Nephron (organoid): ENCODE results near the gene WWOX.

Experiments
- H3K27ac Mint-ChIP-seq, 3 experiments: 2 replicates each; pipeline ENCODE4 v1.8.0; 2020; ENCODE audit warnings: mixed read lengths in 3 of 3, mild to moderate bottlenecking in 2 of 3, moderate library complexity in 1 of 3
- H3K27me3 Mint-ChIP-seq: 2 replicates; pipeline ENCODE4 v1.8.0; 2021; ENCODE audit warnings: low read depth, mild to moderate bottlenecking, moderate library complexity, mixed read lengths
- H3K36me3 Mint-ChIP-seq: 2 replicates; pipeline ENCODE4 v1.8.0; 2020; ENCODE audit warnings: low read depth, mixed read lengths
- H3K4me1 Mint-ChIP-seq: 2 replicates; pipeline ENCODE4 v1.8.0; 2020; ENCODE audit warnings: mixed read lengths
- H3K4me3 Mint-ChIP-seq, 3 experiments: 2 replicates each; pipeline ENCODE4 v1.8.0; 2020; ENCODE audit warnings: mild to moderate bottlenecking in 3 of 3, mixed read lengths in 3 of 3, moderate library complexity in 2 of 3
- H3K9me3 Mint-ChIP-seq: 2 replicates; pipeline ENCODE4 v1.8.0; 2020; ENCODE audit warnings: mixed read lengths
- TF ChIP-seq, protein P1 (sequence below), 3 experiments: fragments of 200-600 bp; sonication (generic); IDR thresholded peaks; one replicate each; pipeline ENCODE4 v1.5.0; 2021; ENCODE audit warnings: antibody characterized with exemption in 3 of 3; ENCODE audit not compliant: unreplicated experiment in 3 of 3

The WWOX gene

DNA sequence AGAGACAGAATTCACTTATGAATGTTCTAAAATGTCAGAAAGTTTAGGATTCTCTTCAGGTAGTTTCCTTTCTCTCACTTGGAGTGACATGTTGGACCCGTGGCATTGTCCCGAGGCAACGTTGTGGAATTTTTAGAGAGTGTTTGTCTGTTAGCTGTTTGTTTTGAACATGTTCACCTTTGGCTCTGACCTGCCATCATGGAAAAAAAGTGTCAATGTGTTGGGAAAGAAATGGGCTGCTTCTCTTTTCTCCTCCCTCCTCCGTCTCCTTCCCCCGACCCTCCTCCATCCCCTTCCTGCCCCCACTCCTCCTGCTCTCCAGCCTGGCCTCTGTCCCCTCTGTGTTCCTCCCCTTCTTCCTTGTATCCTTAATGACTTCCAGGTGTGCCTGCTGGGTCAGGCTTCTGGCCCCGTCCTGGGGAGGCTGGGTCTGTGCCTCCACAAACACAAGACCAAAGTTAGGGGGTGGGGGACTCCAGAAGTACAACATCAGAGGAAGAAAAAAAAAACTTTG lies 1038.0 kb downstream of the WWOX start:
- Mint-ChIP-seq H3K4me3 (no peak overlapping the region), H3K27me3 (peaks cover 16% of the 10 kb centered on the region), H3K4me1 (peaks cover 45% of the 10 kb centered on the region), H3K27ac (peak overlapping the region in 2 of 3 experiments; percentile 19 to 48), H3K36me3 (no peaks in the 10 kb centered on the region), H3K9me3 (no peaks in the 10 kb centered on the region)
- TF ChIP-seq, protein P1, sequence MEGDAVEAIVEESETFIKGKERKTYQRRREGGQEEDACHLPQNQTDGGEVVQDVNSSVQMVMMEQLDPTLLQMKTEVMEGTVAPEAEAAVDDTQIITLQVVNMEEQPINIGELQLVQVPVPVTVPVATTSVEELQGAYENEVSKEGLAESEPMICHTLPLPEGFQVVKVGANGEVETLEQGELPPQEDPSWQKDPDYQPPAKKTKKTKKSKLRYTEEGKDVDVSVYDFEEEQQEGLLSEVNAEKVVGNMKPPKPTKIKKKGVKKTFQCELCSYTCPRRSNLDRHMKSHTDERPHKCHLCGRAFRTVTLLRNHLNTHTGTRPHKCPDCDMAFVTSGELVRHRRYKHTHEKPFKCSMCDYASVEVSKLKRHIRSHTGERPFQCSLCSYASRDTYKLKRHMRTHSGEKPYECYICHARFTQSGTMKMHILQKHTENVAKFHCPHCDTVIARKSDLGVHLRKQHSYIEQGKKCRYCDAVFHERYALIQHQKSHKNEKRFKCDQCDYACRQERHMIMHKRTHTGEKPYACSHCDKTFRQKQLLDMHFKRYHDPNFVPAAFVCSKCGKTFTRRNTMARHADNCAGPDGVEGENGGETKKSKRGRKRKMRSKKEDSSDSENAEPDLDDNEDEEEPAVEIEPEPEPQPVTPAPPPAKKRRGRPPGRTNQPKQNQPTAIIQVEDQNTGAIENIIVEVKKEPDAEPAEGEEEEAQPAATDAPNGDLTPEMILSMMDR (IDR thresholded peaks at IDR 0.05; ENCODE audit: unreplicated experiment in 3 of 3) = no peak

DNA sequence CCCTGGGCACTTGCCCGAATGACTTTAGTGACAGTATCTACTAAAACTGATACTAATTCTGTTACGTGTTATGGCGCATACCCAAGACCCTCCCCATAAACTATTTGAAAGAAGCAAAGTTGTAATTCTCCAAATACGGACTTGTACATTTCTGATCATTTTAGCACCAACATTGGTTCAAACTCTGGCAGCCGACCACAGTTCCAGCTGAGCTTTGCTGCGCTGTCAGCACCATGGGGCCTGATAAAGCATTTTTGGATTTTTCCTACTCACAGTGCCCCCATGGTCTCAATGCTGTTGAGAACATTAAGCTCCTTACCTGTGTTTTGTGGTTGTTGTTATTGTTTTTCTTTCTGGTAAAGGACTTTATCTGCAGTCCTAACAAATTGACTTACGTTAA lies 1040.3 kb downstream of the WWOX start:
- Mint-ChIP-seq H3K4me3 (no peak overlapping the region), H3K27ac (no peak overlapping the region), H3K9me3 (no peaks in the 10 kb centered on the region), H3K36me3 (no peaks in the 10 kb centered on the region), H3K27me3 (peaks cover 22% of the 10 kb centered on the region), H3K4me1 (peaks cover 22% of the 10 kb centered on the region)
- TF ChIP-seq, protein P1 (IDR thresholded peaks at IDR 0.05; ENCODE audit: unreplicated experiment in 3 of 3) = no peak

GRCh38 chr16:79143026-79143425 lies 1043.6 kb downstream of the WWOX start:
- Mint-ChIP-seq H3K4me3 (no peak overlapping the region), H3K4me1 (peaks cover 11% of the 10 kb centered on the region), H3K27ac (no peak overlapping the region), H3K9me3 (no peaks in the 10 kb centered on the region), H3K36me3 (no peaks in the 10 kb centered on the region), H3K27me3 (peaks cover 22% of the 10 kb centered on the region)
- TF ChIP-seq, protein P1 (IDR thresholded peaks at IDR 0.05; ENCODE audit: unreplicated experiment in 3 of 3) = no peak

DNA sequence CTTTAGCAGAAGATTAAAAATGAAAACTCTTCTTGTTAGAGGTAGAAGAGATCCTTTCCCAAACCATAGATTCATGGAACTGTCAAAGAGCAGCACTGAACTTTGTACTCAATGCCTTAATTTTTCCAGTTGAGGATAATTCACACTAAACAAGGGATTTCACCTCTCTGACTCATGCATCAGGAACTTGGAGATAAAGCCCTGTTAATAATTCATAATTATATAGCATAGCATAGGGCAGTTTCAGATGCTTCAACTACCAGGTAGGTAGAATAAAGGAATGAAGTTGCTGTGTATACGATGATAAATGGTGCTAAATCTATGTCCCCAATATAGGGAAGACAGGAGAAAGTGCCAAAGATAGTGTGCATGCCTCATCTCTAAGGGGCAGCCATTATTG lies 1050.7 kb downstream of the WWOX start:
- Mint-ChIP-seq H3K4me1 (peaks cover 17% of the 10 kb centered on the region), H3K36me3 (no peaks in the 10 kb centered on the region), H3K27ac (no peak overlapping the region), H3K9me3 (no peaks in the 10 kb centered on the region), H3K4me3 (no peak overlapping the region), H3K27me3 (peaks cover 6% of the 10 kb centered on the region)
- TF ChIP-seq, protein P1 (IDR thresholded peaks at IDR 0.05; ENCODE audit: unreplicated experiment in 3 of 3) = no peak

DNA sequence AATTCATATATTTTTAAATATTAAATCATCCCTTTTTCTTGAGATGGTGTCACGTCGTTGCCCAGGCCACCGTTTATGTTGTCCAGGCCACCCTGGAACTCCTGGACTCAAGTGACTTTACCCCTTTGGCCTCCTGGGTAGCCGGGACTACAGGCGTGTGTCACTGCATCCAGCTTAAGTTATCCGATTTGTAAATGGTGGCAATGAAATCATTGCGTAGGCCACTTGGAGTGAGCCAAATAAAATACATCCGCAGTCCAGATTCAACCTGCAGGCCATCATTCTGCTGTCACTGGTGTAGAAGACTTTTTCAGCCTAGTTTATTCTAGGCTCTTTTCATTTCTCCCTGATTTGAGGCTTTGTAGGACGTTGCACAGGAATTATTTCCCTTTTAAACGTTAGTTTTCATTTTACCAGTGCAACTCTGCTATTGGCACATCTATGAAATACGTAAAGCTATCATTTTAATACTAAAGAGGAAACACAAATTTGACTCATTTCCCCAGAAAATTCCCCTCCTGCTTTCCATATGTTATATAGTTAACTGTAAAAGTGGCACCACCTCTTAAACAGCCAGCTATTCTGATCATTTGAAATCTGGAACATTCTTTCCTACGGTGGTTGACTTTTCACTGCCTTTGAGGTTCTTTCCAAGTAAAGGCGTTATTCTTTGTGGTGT lies 1051.3 kb downstream of the WWOX start:
- peaks cover 17% of the 10 kb centered on the region for H3K4me1 Mint-ChIP-seq
- H3K4me3 Mint-ChIP-seq = no peak overlapping the region
- H3K36me3 Mint-ChIP-seq = no peaks in the 10 kb centered on the region
- TF ChIP-seq, protein P1 (IDR thresholded peaks at IDR 0.05; ENCODE audit: unreplicated experiment in 3 of 3) = no peak
- peaks cover 6% of the 10 kb centered on the region for H3K27me3 Mint-ChIP-seq
- peak overlapping the region in 1 of 3 experiments; percentile 2 for H3K27ac Mint-ChIP-seq
- no peaks in the 10 kb centered on the region for H3K9me3 Mint-ChIP-seq

DNA sequence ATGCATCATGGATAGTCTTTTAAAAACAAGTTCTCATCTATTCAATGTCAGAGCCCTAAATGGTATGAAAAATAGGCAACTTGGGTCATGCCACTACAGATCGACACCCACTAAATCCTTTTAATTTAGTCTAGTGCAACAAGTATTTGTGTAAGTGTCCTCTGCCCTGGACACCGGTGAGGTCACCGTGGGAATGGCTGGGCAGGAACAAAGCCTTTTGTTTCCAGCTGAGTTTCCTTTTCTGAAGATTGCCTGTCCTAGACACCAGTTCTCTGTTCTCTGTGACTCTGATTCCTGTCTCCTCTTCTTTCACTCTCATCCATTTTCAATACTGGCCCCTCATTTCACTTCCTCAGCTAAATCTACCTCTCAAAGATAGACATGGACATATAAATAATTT lies 1054.6 kb downstream of the WWOX start:
- TF ChIP-seq, protein P1 (IDR thresholded peaks at IDR 0.05; ENCODE audit: unreplicated experiment in 3 of 3) = no peak
- Mint-ChIP-seq H3K4me1 (peaks cover 17% of the 10 kb centered on the region), H3K4me3 (no peak overlapping the region), H3K27ac (no peak overlapping the region), H3K36me3 (no peaks in the 10 kb centered on the region), H3K27me3 (peaks cover 13% of the 10 kb centered on the region), H3K9me3 (no peaks in the 10 kb centered on the region)
